ENCODE results near the gene PZP.

PZP gene

DNA sequence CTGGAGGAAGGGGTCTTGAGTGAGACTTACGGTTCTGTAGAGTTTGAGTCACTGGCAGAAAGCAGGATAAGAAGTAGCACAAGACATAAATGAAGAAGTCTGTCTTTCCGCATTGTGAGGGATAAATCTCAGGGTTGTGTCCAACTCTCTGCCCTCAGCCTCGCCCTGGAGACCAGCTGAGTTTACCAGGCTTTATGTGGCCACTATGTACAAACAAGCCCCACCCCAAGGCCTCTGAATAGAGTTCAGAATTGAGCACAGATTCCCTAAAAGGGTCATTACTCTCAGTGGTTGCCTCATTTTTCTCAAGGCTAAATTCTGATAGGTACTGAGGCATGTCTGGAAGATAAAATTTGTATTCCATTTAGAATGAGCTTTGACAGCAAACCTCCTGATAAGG, at the start of gene PZP:
PZP (minus strand) TSS at position 167 of the 400 bp plus-strand sequence; CDS start at position 113, 54 bp downstream.
- TF ChIP-seq, protein P1, sequence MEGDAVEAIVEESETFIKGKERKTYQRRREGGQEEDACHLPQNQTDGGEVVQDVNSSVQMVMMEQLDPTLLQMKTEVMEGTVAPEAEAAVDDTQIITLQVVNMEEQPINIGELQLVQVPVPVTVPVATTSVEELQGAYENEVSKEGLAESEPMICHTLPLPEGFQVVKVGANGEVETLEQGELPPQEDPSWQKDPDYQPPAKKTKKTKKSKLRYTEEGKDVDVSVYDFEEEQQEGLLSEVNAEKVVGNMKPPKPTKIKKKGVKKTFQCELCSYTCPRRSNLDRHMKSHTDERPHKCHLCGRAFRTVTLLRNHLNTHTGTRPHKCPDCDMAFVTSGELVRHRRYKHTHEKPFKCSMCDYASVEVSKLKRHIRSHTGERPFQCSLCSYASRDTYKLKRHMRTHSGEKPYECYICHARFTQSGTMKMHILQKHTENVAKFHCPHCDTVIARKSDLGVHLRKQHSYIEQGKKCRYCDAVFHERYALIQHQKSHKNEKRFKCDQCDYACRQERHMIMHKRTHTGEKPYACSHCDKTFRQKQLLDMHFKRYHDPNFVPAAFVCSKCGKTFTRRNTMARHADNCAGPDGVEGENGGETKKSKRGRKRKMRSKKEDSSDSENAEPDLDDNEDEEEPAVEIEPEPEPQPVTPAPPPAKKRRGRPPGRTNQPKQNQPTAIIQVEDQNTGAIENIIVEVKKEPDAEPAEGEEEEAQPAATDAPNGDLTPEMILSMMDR (IDR thresholded peaks at IDR 0.05): no peak

DNA sequence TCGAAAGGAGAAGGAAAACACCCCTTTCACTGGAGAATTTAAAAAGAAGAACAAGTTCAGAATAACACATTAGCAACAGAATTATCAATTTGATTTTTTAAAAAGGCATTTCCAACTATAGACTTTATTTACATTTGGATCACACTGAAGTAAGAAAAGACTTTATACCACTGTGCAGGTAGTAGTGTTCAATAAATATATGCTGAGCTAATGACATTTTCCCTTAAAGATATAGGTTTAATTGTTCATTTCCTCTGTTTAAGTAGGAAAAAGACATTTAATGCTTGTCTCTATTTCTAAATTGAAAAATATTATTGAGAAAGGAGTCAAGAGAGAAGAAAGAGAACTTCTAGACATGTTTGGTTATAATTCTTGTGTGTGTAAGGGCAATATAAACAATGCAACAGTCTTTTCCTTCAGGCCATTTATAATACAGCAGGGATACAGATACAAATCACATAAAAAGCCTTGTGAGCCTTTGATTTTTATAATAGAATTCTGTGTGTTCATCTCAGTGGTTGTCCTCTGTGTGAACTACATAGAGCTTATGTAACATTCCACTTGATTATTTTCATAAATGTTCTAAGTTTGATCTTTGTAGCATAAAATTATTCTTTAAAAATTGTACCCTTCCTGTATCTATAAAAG, 48.7 kb upstream of the PZP start:
- TF ChIP-seq, protein P1 (IDR thresholded peaks at IDR 0.05): no peak

DNA sequence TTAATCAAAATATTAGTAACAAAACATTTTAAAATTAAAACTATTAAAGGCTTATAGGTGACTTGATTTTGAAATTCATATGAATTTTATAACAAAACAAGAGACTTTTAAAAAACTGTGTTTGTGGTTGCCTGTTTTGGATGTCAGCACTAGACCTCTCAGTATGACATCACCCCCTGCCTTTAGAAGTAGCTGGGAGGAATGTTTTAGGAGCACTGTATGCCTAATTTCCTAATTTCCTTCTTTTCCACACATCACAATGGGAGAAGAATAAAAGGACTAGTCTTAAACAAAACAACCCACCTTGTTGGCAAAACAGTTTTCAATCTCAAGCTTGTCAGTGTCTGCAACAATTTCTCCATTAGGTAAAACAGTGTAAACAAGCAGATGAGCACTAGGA, 48.1 kb upstream of the PZP start:
- TF ChIP-seq, protein P1 (IDR thresholded peaks at IDR 0.05): no peak

DNA sequence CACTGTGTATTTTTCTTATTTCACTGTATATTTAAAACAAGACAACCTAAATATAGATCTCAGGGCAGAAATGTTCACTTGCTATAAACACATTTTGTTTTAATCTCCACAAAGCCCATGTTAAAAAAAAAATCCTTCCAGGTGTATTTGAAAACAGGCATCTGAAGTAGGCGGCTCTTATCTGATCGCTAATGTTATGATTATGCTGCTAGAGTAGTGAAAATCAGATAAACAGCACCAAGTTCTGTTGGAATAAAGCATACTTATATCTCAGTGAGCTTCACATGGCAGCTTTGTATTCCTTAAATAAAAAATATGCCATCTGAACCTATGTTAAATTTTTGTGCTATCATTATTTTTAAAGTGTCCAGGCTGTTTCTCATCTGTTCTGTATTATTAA, 47.6 kb upstream of the PZP start:
- TF ChIP-seq, protein P1 (IDR thresholded peaks at IDR 0.05): no peak

DNA sequence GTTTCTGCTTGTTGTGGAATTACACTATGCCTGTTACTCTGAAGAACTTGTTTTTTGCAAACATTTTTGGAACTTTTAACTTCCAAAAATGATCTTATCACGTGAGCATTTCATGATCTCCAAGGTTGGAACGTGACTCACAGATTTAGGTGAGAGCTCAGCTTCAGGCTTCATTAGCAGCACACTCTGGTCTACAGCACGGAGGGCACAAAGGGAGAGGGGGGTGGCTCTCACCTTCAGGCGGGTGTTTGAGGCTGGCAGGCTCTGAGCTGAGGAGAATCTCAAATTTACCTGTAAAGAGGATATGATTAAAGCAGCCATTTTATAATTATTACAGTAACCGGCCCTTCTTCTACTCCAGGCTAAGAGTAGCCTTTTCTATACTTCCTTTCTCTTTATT, 45.3 kb upstream of the PZP start:
- TF ChIP-seq, protein P1 (IDR thresholded peaks at IDR 0.05): no peak

DNA sequence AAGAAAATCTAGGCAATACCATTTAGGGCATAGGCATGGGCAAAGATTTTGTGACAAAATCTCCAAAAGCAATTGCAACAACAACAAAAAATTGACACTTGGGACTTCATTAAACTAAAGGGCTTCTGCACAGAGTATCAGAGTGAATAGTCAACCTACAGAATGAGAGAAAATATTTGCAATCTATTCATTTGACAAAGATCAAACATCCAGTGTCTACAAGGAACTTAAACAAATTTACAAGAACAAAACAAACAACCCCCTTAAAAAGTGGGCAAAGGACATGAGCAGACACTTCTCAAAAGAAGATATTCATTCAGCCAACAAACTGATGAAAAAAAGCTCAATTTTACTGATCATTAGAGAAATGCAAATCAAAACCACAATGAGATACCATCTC, 44.1 kb upstream of the PZP start:
- TF ChIP-seq, protein P1 (IDR thresholded peaks at IDR 0.05): no peak

DNA sequence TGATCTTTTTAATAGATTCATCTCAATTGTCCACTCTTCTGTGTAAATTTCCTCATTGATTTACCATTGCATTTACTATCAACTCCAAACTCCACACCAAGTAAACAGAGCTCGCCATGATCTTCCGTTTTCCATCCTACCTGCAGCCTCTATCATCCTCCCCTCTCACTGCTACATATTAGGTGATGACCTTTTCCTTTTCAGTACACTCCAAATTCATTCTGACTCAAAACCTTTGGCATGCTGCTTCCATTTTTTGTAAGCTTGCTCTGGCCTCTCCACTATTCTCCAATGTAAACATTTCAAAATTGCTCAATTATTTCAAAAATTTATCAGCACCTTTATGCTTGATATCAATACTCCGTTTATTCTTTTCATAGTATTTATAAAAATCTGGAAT, 40.2 kb upstream of the PZP start:
- TF ChIP-seq, protein P1 (IDR thresholded peaks at IDR 0.05): no peak

DNA sequence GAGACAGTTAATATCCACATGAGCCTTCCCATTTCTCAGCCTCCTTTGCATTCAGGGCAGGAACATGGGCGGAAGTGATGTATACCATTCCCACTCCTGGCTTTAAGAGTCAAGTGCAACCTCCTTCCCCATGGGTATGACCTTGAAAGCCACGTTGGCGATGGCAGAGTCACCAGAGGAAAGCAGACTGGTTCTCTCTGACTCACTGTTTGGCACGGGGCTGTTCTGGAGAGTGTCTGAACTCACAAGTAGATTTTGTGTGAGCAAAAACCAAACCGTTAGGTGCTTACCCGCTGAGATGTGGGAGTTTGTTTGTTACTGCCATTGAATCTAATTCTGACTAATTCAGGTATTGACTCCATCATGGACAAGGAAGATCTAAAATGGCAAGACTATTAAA, 36.7 kb upstream of the PZP start:
- TF ChIP-seq, protein P1 (IDR thresholded peaks at IDR 0.05): no peak
